Progenitor cell of endocrine pancreas (in vitro differentiated cells): Measurements from ENCODE around the gene PRKAA2. TPM values are rescaled to one million over a fixed set of nuclear protein-coding genes. Genes with fewer than 3 reads are reported as not detected.

ENCODE experiments used
- DNase-seq: peaks from one replicate; pipeline ENCODE4 v3.0.0; 2021; ENCODE audit warnings: low spot score; ENCODE audit not compliant: unreplicated experiment
- H3K27ac Mint-ChIP-seq: 2 replicates; pipeline ENCODE4 v1.8.0; 2021; ENCODE audit warnings: mild to moderate bottlenecking, moderate library complexity, mixed read lengths
- H3K27me3 Mint-ChIP-seq: 2 replicates; pipeline ENCODE4 v1.8.0; 2021; ENCODE audit warnings: mixed read lengths
- H3K36me3 Mint-ChIP-seq: 2 replicates; pipeline ENCODE4 v1.8.0; 2022; ENCODE audit warnings: mixed read lengths; ENCODE audit not compliant: insufficient read depth
- H3K4me1 Mint-ChIP-seq: 2 replicates; pipeline ENCODE4 v1.8.0; 2021; ENCODE audit warnings: low read depth, mixed read lengths
- H3K4me3 Mint-ChIP-seq: 2 replicates; pipeline ENCODE4 v1.8.0; 2021; ENCODE audit warnings: low read depth, mild to moderate bottlenecking, moderate library complexity, mixed read lengths
- H3K9me3 Mint-ChIP-seq: 2 replicates; pipeline ENCODE4 v1.8.0; 2021; ENCODE audit warnings: low read depth, mixed read lengths
- total RNA-seq: library from RNA; stranded (reverse); gene quantifications from 2 replicates; pipeline ENCODE4 v1.2.1, GENCODE V29; 2021
- TF ChIP-seq, protein P1 (sequence below): fragments of 200-600 bp; sonication (generic); IDR thresholded peaks from one replicate; pipeline ENCODE4 v1.5.0; 2021; ENCODE audit warnings: antibody characterized with exemption, mild to moderate bottlenecking; ENCODE audit not compliant: unreplicated experiment

Gene PRKAA2
- total RNA-seq, 1 donor from 2014 or later: 8.6 TPM

DNA sequence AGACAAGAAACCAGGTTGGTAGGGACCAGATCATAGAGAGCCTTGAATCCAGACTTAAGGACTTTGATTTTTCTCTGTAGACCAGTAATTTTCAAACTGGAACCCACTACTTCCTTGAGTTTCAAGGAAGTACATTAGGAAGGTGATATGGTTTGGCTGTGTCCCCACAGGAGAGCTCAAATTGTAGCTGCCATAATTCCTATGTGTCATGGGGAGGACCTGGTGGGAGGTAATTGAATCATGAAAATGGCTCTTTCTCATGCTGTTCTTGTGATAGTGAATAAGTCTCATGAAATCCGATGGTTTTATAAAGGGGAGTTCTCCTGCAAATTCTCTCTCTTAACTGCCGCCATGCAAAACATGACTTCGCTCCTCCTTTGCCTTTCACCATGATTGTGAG is 10.1 kb upstream of the PRKAA2 start:
- H3K4me1 Mint-ChIP-seq: peaks cover 4% of the 10 kb centered on the region
- H3K27me3 Mint-ChIP-seq: no peaks in the 10 kb centered on the region
- no peaks in the 10 kb centered on the region for H3K36me3 Mint-ChIP-seq
- no peak overlapping the region for H3K4me3 Mint-ChIP-seq
- no peak overlapping the region for H3K27ac Mint-ChIP-seq
- TF ChIP-seq, protein P1, sequence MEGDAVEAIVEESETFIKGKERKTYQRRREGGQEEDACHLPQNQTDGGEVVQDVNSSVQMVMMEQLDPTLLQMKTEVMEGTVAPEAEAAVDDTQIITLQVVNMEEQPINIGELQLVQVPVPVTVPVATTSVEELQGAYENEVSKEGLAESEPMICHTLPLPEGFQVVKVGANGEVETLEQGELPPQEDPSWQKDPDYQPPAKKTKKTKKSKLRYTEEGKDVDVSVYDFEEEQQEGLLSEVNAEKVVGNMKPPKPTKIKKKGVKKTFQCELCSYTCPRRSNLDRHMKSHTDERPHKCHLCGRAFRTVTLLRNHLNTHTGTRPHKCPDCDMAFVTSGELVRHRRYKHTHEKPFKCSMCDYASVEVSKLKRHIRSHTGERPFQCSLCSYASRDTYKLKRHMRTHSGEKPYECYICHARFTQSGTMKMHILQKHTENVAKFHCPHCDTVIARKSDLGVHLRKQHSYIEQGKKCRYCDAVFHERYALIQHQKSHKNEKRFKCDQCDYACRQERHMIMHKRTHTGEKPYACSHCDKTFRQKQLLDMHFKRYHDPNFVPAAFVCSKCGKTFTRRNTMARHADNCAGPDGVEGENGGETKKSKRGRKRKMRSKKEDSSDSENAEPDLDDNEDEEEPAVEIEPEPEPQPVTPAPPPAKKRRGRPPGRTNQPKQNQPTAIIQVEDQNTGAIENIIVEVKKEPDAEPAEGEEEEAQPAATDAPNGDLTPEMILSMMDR: no peak
- no peaks in the 10 kb centered on the region for H3K9me3 Mint-ChIP-seq
- DNase-seq: no peak

DNA sequence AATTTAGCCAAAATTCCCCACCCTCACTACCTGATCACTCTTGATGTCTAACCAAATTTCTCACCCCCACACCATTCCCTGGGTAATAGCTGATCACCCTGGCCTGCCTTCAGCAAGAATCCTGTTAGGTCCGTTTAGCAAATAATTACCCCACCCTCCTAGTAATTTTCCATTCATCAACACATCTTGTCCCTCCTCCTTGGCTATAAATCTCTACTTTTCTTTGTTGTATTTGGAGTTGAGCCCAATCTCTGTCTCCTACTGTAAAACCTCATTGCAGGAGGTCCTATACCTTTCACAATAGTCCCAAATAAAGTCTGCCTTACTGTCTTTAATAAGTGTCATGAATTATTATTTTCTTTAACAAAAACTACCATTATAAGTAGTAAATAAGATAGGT is 6.9 kb upstream of the PRKAA2 start:
- peaks cover 3% of the 10 kb centered on the region for H3K27me3 Mint-ChIP-seq
- H3K27ac Mint-ChIP-seq: no peak overlapping the region
- no peak for DNase-seq
- TF ChIP-seq, protein P1: no peak
- H3K4me1 Mint-ChIP-seq: peaks cover 4% of the 10 kb centered on the region
- H3K4me3 Mint-ChIP-seq: no peak overlapping the region
- H3K36me3 Mint-ChIP-seq: no peaks in the 10 kb centered on the region
- no peaks in the 10 kb centered on the region for H3K9me3 Mint-ChIP-seq

GRCh38 chr1:56639211-56639610 is 5.9 kb upstream of the PRKAA2 start:
- peaks cover 3% of the 10 kb centered on the region for H3K27me3 Mint-ChIP-seq
- no peak overlapping the region for H3K4me3 Mint-ChIP-seq
- H3K9me3 Mint-ChIP-seq: no peaks in the 10 kb centered on the region
- no peak for DNase-seq
- no peak overlapping the region for H3K27ac Mint-ChIP-seq
- H3K4me1 Mint-ChIP-seq: peaks cover 8% of the 10 kb centered on the region
- TF ChIP-seq, protein P1: no peak
- no peaks in the 10 kb centered on the region for H3K36me3 Mint-ChIP-seq

GRCh38 chr1:56643661-56644060 is 1.5 kb upstream of the PRKAA2 start:
- H3K27ac Mint-ChIP-seq: peak overlapping the region; percentile 35
- DNase-seq: no peak
- peaks cover 21% of the 10 kb centered on the region for H3K4me1 Mint-ChIP-seq
- peak overlapping the region; percentile 90 for H3K4me3 Mint-ChIP-seq
- TF ChIP-seq, protein P1: no peak
- H3K36me3 Mint-ChIP-seq: no peaks in the 10 kb centered on the region
- peaks cover 3% of the 10 kb centered on the region for H3K27me3 Mint-ChIP-seq
- H3K9me3 Mint-ChIP-seq: no peaks in the 10 kb centered on the region

DNA sequence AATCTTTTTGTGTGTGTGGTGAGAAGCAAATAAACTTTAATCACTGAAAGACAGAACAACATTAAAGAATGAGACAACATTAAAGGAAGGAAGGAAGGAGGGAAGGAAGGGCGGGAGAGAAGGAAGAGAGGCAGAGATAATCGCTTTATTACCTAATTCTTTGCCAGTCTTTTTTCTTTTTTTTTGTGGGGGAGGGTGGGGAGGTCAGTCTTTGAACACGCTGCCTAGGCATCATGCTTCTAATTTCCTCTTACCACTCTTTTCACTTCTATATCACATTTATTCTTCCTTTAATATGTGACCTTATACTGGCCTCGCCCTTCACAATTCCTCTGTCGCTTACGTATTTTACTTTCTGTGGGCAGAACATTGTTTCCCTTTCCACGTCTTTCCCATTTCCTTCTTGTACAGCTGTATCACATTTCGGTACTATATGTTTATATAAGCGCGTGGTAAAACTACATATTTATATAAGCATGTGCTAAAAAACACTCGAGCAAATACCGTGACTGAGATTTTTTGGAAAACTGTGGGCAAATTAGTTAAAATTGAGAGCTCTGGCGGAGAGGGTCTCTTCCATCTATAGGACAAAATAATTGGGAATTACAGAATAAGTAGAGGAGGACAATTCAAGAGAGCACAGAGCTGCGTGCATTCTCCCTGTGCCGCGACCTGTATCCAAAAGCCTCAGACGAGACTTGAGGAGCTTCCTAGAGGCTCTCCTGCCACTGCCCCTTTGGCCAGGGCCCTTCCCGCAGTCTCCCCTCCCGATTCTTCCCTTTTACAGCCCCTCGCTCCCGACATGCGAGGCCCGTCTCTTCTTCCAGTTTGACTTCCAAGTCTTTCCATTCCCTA is 823 bp upstream of the PRKAA2 start:
- Mint-ChIP-seq H3K4me3 (peak overlapping the region; percentile 90), H3K4me1 (peaks cover 17% of the 10 kb centered on the region), H3K27me3 (peaks cover 3% of the 10 kb centered on the region), H3K27ac (peak overlapping the region; percentile 82), H3K36me3 (no peaks in the 10 kb centered on the region), H3K9me3 (no peaks in the 10 kb centered on the region)
- no peak for DNase-seq
- TF ChIP-seq, protein P1: no peak
